GM21723 (cell line): Measurements from ENCODE around the gene APOF.
"Not testable (repeated sequence)": the region's sequence is repeated elsewhere in the genome, so short reads cannot be mapped to it uniquely, and the experiment has no call there.

Experiments used
- ATAC-seq: cut with Tn5 transposase; IDR thresholded peaks from one replicate; pipeline ENCODE4 v1.9.1; 2021; ENCODE audit warnings: mild to moderate bottlenecking, moderate library complexity; ENCODE audit not compliant: unreplicated experiment

Gene APOF, protein sequence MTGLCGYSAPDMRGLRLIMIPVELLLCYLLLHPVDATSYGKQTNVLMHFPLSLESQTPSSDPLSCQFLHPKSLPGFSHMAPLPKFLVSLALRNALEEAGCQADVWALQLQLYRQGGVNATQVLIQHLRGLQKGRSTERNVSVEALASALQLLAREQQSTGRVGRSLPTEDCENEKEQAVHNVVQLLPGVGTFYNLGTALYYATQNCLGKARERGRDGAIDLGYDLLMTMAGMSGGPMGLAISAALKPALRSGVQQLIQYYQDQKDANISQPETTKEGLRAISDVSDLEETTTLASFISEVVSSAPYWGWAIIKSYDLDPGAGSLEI

DNA sequence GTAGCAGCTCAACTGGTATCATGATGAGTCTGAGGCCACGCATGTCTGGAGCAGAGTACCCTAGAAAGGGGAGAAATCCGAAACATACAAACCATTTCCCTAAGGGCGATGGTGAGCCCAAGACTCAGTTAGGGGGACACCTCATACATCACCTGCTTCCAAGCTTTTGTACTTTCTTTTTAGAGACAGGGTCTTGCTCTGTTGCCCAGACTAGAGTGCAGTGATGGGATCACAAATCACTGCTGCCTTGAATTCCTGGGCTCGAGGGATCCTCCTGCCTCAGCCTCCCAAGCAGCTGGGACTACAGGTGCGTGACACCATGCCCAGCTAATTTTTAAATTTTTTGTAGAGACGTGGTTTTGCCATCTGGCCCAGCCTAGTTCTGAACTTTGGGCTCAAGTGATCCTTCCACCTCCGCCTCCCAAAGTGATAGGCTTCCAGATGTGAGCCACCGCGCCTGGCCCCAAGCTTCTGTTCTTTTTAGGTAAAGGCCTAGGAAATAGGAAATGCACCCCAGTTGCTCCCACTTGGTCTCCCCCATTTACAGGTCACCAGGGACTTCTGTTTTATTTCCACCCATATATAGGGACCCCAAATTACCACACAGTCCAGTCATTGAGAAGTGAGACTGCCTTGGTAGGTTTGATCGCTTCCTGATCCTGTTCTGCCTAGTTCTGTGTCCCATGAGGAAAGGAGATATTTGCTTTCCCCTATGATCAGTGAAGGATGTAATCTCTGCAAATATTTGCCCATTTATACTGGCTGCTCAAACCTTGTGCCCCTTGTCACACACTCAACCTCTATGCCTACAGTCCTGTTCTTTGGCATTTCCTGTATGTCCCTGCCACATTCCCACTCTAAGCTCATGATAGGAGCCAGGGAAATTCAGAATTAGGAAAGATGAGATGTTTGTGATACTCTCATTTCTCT is at the start of gene APOF:
TSS of gene APOF (minus strand) at position 728 of the 930 bp plus-strand sequence. CDS start at position 616, 112 bp downstream.
- ATAC-seq = no peak

DNA sequence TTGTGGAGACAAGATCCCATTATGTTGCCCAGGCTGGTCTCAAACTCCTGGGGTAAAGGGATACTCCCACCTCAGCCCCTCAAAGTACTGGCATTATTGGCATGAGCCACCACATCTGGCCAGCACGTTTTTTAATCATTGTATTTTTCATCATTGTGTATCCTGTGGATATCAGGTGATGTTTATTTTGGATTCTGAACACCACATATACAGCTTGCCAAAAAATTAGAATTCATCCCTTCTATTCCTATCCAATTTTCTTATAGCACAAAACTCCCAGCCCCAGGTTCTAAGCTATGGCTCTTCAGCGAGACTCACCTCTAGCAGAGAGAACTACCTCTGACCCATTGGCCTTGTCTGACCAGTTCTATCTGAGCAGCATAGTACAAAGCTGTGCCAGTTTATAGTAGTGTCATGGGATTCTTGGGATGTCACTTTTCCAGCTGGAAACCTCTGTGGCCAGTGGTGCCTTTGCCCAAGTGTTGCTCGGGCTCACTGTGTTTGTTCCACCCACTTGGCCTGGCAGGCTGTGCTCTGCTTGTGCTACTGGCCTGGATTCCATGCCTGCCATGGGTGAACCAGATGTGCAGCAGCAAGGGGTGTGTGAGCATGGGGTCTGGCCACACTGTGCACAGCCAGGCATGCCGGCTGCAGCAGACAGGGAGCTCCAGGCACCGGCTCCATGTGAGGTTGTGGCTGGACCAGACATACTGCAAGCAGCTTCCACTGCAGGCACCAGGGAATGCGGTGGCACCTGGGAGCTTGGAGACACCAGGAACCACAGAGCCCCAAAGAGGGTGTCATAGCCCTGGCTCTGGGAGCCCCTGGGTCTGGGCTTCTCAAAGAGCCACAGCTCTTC is 49.4 kb upstream of the APOF start:
- no peak for ATAC-seq

- ATAC-seq = no peak
These were observed 48.1 kb upstream of the APOF start for GRCh38 chr12:56410768-56411167.

- no peak for ATAC-seq
These were observed 46.3 kb upstream of the APOF start for GRCh38 chr12:56408799-56409417.

GRCh38 chr12:56404227-56404626 is 41.6 kb upstream of the APOF start:
- ATAC-seq = not testable (repeated sequence)

DNA sequence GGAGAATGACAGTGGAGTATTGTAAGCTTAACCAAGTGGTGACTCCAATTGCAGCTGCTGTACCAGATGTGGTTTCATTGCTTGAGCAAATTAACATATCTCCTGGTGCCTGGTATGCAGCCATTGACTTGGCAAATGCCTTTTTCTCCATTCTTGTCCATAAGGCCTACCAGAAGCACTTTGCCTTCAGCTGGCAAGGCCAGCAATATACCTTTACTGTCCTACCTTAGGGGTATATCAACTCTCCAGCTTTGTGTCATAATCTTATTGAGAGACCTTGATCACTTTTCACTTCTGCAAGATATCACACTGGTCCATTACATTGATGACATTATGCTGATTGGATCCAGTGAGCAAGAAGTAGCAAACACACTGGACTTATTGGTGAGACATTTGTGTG is 39.0 kb upstream of the APOF start:
- not testable (repeated sequence) for ATAC-seq

DNA sequence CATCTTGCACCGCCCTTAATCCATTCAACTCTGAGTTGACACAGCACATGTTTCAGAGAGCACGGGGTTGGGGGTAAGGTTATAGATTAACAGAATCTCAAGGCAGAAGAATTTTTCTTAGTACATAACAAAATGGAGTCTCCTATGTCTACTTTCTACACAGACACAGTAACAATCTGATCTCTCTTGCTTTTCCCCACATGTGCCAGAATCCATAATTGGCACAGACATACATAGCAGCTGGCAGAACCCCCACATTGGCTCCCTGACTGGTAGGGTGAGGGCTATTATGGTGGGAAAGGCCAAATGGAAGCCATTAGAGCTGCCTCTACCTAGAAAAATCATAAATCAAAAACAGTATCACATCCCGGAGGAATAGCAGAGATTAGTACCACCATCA is 38.5 kb upstream of the APOF start:
- ATAC-seq = not testable (repeated sequence)

DNA sequence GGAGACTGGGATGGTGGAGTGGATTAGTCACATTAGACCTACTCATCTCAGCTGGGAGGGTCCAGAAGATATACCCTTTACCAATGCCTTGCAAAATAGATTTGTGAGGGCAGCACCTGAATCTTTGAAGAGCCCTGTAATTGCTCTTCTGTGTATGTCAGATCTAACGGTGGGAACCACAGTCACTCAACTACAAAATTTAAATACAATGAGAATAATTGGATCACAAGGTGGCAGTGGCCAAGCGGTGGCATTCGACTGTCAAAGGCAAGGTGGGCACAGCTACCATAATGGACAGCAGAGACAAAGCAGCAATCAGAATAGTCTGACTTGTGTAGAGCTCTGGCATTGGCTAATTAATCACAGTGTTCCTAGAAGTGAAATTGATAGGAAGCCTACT is 36.8 kb upstream of the APOF start:
- not testable (repeated sequence) for ATAC-seq

DNA sequence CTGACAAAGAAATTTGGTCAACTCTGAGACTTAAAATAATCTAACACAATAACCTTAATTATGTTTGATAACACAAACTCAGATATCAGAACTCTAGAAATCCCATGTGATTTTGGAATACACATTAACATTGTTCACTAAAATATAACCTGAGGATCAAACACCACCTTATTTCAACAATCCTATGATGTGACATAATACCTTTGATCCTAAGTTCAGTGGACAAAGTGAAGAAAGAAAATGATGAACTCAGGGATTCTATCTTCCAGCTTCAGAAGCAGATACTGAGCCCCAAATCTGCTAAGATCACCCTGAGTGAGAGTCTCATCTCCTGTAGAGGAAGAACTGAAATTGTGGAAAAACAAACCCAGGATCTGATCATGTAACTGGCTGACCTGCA is 35.7 kb upstream of the APOF start:
- no peak for ATAC-seq

DNA sequence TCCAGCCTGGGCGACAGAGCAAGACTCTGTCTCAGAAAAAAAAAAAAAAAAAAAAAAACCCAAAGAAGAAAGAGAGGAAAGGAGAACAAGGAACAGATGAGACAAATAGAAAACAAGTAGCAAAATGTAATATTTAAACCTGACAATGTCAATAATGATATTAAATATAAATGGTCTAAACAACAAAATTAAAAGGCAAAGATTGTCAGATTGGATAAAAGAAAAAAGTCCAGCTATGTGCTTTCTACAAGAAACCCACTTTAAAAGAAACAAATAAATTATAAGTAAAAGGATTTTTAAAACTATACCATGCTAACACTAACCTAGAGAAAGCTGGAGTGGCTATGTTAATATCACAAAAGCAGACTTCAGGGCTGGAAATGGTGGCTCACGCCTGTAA is 29.7 kb upstream of the APOF start:
- no peak for ATAC-seq

DNA sequence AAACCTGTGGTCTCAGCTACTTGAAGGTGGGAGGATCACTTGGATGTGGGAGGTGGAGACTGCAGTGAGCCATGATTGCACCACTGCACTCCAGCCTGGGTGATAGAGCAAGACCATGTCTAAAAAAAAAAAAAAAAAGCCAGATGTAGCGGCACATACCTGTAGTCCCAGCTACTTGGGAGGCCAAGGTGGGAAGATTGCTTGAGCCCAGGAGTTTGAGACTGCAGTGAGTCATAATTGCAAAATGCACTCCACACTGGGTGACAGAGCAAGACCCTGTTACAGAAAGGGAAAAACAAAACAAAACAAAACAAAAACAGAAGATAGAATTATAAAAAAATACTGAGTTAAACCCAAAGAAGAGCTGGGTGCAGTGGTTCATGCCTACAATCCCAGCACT is 29.1 kb upstream of the APOF start:
- no peak for ATAC-seq

DNA sequence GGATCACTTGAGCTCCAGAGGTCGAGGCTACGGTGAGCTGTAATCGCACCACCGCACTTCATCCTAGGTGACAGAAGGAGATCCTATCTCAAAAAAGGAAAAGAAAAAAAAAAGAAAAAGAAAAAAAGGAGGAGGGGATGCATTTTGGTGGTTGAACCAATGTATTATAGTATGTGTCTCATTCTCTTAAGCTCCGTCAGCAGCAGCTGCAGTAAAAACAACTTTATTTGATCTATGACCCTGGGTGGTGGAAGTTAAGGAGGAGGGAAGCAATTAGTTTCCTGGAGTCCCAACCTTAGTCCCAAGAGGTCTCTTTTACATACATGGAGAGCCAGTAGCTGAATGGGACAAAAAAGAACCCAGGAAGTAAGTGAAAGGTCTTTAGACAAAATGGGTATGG is 26.8 kb upstream of the APOF start:
- no peak for ATAC-seq

- no peak for ATAC-seq
These were observed 24.6 kb upstream of the APOF start for GRCh38 chr12:56387152-56387736.

DNA sequence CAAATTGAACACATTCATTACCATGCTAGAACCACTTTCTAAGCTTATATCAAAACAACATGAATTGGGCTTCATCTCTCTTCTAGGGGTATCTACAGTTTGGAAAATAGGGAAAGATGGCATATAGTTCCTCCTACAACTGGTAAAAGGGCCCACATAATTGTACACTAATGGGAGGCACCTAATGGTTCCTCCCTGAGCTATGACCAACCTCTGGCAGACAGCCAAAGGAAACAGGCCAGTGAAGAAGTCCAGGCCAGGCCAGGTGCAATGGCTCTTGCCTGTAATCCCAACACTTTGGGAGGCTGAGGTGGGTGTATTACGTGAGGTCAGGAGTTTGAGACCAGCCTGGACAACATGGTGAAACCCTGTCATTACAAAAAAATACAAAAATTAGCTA is 23.2 kb upstream of the APOF start:
- ATAC-seq = no peak

DNA sequence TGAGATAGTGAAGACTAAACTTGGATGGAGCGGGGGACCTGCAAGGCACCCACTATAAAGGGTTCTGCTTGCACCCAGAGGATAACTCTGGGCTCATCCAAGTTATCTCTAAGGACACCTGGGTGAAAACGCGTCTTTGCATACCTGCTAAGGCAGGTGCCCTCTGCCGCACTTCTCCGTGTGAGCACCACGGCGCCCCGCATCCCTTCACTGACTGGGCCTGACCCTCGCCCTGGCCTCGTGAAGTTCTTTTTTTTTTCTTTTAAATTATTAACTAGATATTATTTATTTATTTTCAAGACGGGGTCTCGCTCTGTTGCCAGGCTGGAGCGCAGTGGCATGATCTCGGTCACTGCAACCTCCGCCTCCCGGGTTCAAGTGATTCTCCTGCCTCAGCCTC is 20.0 kb upstream of the APOF start:
- no peak for ATAC-seq

GRCh38 chr12:56377989-56378316 is 15.3 kb upstream of the APOF start:
- ATAC-seq = no peak

DNA sequence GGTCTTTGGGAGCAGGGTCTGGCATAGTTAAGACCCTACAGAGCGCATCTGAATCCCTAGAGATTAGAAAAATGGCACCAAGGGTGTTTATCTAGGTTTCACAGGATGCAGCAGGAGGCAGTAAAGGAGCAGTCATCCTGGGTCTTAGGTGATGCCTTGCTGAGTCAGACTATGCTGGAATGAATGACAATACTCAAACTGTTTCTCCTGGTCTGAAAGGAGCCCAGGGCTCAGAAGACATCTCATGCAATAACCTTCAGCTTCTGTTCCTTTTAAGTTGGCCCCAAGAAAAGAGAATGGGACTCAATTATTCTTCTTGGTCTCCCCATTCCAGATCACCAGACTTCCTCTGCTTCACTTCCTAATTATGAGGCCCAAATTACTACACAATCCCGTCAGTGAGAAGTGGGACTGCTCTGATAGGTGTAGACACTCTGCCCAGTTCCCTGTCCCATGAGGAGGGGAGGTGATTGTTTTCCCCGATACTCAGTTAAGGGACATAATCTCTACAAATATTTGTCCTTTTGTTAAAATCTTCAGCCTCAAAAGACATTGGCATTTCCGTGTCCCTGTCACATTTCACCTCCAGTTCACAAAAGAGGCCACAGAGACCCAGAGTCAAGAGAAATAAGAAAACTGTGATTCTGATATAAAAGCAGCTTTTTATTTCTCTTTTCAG is 14.8 kb upstream of the APOF start:
- no peak for ATAC-seq

GRCh38 chr12:56375598-56376434 is 13.2 kb upstream of the APOF start:
- peak; percentile 85 for ATAC-seq
